NT2/D1 (cell line): Measurements from ENCODE around the gene TMEM254.
"Not testable (repeated sequence)": the region's sequence is repeated elsewhere in the genome, so short reads cannot be mapped to it uniquely, and the experiment has no call there.

Experiments used
- DNase-seq: peaks from one replicate; pipeline ENCODE4 v3.0.0-alpha.2; 2011; ENCODE audit warnings: low read depth, low spot score
- H3K27me3 ChIP-seq: 2 replicates; pipeline ENCODE4 v1.6.0; 2011; ENCODE audit warnings: mild to moderate bottlenecking; ENCODE audit not compliant: insufficient read length, insufficient read depth
- H3K36me3 ChIP-seq: 2 replicates; pipeline ENCODE4 v1.6.1; 2011; ENCODE audit warnings: mild to moderate bottlenecking, low read length, mixed read lengths; ENCODE audit not compliant: insufficient read depth, insufficient read length
- H3K4me1 ChIP-seq: 2 replicates; pipeline ENCODE4 v1.5.1; 2011; ENCODE audit not compliant: insufficient read depth, insufficient read length
- H3K4me3 ChIP-seq: 2 replicates; pipeline ENCODE4 v1.5.1; 2011; ENCODE audit warnings: low read depth; ENCODE audit not compliant: insufficient read length
- H3K9ac ChIP-seq: 2 replicates; pipeline ENCODE4 v1.6.0; 2011; ENCODE audit warnings: low read depth; ENCODE audit not compliant: insufficient read length
- H3K9me3 ChIP-seq: 2 replicates; pipeline ENCODE4 v1.5.1; 2011; ENCODE audit warnings: mild to moderate bottlenecking, low read length; ENCODE audit not compliant: insufficient read depth
- SUZ12 ChIP-seq: IDR thresholded peaks from 2 replicates; pipeline ENCODE4 v1.6.1; 2011; ENCODE audit not compliant: insufficient read length, insufficient read depth; ENCODE audit errors: extremely low read depth
- YY1 ChIP-seq: IDR thresholded peaks from 2 replicates; pipeline ENCODE4 v1.6.1; 2011; ENCODE audit not compliant: insufficient read length, insufficient read depth
- ZNF274 ChIP-seq: IDR thresholded peaks from 2 replicates; pipeline ENCODE4 v1.6.1; 2011; ENCODE audit warnings: mild to moderate bottlenecking, low read depth, low read length

TMEM254 gene

DNA sequence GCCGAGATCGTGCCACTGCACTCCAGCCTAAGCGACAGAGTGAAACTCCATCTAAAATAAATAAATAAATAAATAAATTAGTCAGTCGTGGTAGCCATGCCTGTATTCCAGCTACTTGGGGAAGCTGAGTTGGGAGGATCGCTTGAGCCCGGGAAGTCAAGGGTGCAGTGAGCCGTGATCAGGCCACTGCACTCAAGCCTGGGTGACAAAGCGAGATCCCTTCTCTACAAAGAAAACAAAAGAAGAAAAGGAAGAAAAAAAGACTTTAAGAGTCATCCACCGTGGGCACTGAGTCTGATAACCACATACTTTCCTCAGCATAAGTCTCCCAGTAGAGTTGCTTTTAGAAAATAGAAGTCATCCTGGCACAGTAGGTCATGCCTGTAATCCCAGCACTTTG, 2.6 kb downstream of the TMEM254 start:
- H3K9ac ChIP-seq, result no peak overlapping the region
- H3K4me3 ChIP-seq, result no peak overlapping the region
- no peak for DNase-seq
- TF ChIP-seq ZNF274 (no peak), YY1 (no peak)
- no peaks in the 10 kb centered on the region for H3K27me3 ChIP-seq
- H3K36me3 ChIP-seq, result no peaks in the 10 kb centered on the region
- H3K4me1 ChIP-seq, result no peaks in the 10 kb centered on the region
- no peaks in the 10 kb centered on the region for H3K9me3 ChIP-seq

DNA sequence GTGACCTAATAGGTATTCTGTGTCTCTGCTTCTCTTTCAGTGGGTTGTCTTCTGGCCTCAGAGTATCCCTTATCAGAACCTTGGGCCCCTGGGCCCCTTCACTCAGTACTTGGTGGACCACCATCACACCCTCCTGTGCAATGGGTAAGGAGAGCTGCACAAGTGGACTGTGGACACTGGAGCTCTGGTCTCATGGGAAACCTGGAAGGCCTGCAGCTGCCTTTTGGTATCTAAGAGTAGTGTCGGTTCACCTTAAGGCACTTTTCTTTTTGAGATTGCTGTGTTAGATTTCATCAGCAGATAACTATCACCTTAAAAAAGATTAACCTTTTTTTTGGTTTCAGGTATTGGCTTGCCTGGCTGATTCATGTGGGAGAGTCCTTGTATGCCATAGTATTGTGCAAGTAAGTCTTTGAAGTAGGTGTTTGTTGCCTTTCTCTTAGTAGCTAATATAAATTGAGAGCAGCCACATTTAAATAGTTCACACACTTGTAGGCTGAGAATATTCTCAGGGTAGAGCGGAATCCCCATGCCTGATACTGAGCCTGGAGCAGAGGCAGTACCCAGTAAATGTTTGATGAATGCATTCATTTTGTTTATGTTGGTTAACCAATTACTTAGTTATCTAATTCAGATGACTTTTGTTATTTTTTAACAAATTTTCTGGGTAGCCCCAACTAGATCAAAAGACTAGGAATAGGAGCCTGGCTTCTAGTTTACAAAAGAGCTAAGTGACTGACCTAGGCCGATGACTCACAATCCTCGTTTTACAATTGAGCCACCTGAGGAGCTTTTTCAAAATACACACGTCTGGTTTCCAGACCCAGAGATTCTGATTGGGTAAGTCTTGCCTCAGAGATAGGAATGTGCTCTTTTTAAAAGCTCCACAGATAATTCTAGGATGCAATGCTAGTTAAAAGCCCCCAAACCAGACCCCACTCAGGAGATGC, 3.6 kb downstream of the TMEM254 start:
- no peak overlapping the region for H3K9ac ChIP-seq
- TF ChIP-seq YY1 (no peak), ZNF274 (no peak), SUZ12 (no peak)

DNA sequence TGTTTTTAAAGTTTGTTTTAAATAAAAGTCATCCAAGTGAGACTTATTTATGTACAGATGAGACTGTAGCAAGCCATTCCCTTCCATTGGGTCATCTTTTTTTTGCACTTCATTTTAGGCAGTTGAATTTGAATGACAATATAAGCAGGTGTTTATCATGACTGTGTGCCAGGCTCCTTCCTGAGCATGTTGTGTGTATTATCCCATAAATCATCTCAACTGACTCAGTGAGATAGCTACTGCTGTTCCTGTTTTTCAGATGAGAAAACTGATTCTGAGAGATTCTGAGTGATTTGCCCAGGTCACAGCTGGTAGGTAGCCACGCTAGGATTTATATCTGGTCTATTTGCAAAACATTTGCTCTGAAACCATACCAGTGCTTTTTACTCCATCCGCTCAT, 11.7 kb downstream of the TMEM254 start:
- no peak for DNase-seq
- H3K4me1 ChIP-seq, result no peaks in the 10 kb centered on the region
- H3K36me3 ChIP-seq, result peaks cover 2% of the 10 kb centered on the region
- H3K9me3 ChIP-seq, result no peaks in the 10 kb centered on the region
- no peak overlapping the region for H3K4me3 ChIP-seq
- TF ChIP-seq YY1, result no peak
- no peak for TF ChIP-seq ZNF274
- no peak for TF ChIP-seq SUZ12
- no peaks in the 10 kb centered on the region for H3K27me3 ChIP-seq
- no peak overlapping the region for H3K9ac ChIP-seq

More for the DNA sequence above, 3.6 kb downstream of the TMEM254 start:
- no peaks in the 10 kb centered on the region for H3K4me1 ChIP-seq
- no peaks in the 10 kb centered on the region for H3K9me3 ChIP-seq
- no peak for DNase-seq
- H3K27me3 ChIP-seq, result no peaks in the 10 kb centered on the region
- H3K36me3 ChIP-seq, result no peaks in the 10 kb centered on the region
- H3K4me3 ChIP-seq, result no peak overlapping the region

DNA sequence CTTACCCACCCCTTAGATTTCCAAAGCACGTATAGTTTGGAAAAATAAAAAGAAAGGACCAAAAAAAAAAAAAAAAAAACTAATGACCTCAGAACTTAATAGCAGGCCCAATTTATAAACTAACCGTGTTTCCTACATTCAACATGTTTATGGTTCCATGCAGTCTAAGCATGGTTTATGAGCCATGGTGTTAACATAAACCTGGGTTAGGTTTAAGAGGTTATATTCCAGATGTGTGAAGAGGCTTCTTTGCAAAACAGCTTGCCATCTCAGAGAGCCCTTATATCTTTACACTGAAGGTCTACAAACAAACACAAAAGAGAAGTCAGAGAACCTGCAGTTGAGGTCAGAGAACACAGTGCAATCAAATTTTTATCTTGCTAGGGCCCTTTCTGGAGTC, 15.8 kb downstream of the TMEM254 start:
- no peaks in the 10 kb centered on the region for H3K27me3 ChIP-seq
- no peaks in the 10 kb centered on the region for H3K4me1 ChIP-seq
- no peaks in the 10 kb centered on the region for H3K9me3 ChIP-seq
- TF ChIP-seq YY1 (no peak), ZNF274 (no peak), SUZ12 (no peak)
- no peak for DNase-seq
- no peak overlapping the region for H3K4me3 ChIP-seq
- peaks cover 2% of the 10 kb centered on the region for H3K36me3 ChIP-seq
- no peak overlapping the region for H3K9ac ChIP-seq

DNA sequence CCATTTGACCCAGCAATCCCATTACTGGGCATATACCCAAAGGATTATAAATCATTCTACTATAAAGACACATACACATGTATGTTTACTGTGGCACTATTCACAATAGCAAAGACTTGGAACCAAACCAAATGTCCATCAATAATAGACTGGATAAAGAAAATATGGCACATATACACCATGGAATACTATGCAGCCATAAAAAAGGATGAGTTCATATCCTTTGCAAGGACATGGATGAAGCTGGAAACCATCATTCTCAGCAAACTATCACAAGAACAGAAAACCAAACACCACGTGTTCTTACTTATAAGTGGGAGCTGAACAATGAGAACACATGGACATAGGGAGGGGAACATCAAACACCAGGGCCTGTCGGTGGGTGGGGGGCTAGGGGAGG, 19.8 kb downstream of the TMEM254 start:
- not testable (repeated sequence) for DNase-seq, H3K9ac ChIP-seq, H3K27me3 ChIP-seq, H3K4me1 ChIP-seq, H3K36me3 ChIP-seq, H3K4me3 ChIP-seq, H3K9me3 ChIP-seq

DNA sequence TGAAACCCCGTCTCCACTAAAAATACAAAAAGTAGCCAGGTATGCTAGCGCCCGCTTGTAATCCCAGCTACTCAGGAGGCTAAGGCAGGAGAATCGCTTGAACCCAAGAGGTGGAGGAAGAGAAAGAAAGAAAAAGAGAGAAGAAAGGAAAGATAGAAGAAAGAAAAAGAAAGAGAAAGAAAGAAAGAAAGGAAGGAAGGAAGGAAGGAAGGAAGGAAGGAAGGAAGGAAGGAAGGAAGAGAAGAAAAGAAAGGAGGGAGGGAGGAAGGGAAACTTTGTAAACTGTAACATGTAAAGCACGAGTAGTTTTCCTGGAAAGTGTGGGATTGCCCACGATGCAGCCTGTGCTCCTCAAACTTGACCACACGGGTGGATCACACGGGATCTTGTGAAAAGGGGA, 20.8 kb downstream of the TMEM254 start:
- not testable (repeated sequence) for H3K27me3 ChIP-seq, H3K4me1 ChIP-seq, DNase-seq, H3K36me3 ChIP-seq, H3K4me3 ChIP-seq, H3K9ac ChIP-seq, H3K9me3 ChIP-seq

DNA sequence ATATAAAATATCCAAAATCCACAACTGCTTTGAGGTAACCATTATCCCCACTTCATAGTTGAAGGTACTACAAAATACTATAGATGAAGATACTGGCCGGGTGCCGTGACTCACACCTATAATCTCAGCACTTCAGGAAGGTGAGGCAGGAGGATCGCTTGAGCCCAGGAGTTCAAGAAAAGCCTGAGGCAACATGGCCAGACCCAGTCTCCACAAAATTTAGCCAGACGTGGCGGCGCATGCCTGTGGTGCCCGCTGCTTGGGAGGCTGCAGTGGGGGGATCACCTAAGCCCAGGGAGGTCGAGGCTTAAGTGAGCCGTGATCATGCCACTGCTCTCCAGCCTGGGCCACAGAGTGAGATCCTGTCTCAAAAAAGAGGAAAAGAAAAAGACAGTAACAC, 21.7 kb downstream of the TMEM254 start:
- Histone ChIP-seq H3K9ac (no peak overlapping the region), H3K4me1 (peaks cover 3% of the 10 kb centered on the region), H3K27me3 (no peaks in the 10 kb centered on the region), H3K9me3 (no peaks in the 10 kb centered on the region), H3K4me3 (no peak overlapping the region), H3K36me3 (no peaks in the 10 kb centered on the region)
- DNase-seq, result no peak
- no peak for TF ChIP-seq YY1
- TF ChIP-seq ZNF274, result no peak
- TF ChIP-seq SUZ12, result no peak
